H1 (cell line): ENCODE data around the gene PAIP1. TPM values are rescaled to one million over a fixed set of nuclear protein-coding genes. Genes with fewer than 3 reads are reported as not detected.

Experiments
- BRCA1 ChIP-seq: IDR thresholded peaks from 2 replicates; pipeline ENCODE4 v1.6.1; 2012; ENCODE audit warnings: low read depth, low read length, improper control_type of control experiment
- KDM4A ChIP-seq: IDR thresholded peaks from one replicate; pipeline ENCODE4 v1.7.1; 2012; ENCODE audit warnings: low read depth, mild to moderate bottlenecking, moderate library complexity, low read length, inconsistent platforms; ENCODE audit not compliant: severe bottlenecking
- polyA plus RNA-seq, 7 experiments: library from polyadenylated mRNA; depleted of rRNA in 3 of 7; stranded (reverse) in 5 of 7; unstranded in 2 of 7; fragments of >200 nt in 5 of 7; fragments of 200-250 nt in 2 of 7; gene quantifications; 1 replicate in 5 of 7; 2 replicates in 1 of 7; 4 replicates in 1 of 7; pipeline versions ENCODE4 v1.2.1 to v1.2.3, GENCODE V29; 2011 to 2013; ENCODE audit warnings: missing spikeins in 2 of 7, mixed read lengths in 2 of 7
- total RNA-seq: library from RNA; stranded (reverse); fragmentation: NEBNext Ultra II Directional; extraction: Animal tissue kit (Norgen Biotek cat#: 25700); gene quantifications from 2 replicates; pipeline ENCODE4 v1.2.1, GENCODE V29; 2021

The PAIP1 gene
- total and polyA plus RNA-seq, 2 of the 8 experiments (the other 6 are each of a cell fraction or from before 2014, with no cell fraction given), result 62.9 to 89.5 TPM

GRCh38 chr5:43569236-43569746 lies 12.4 kb upstream of the PAIP1 start (continued):
- TF ChIP-seq KDM4A (no peak), BRCA1 (no peak)
